HT1080 (cell line): ENCODE data around the gene PSMC4. TPM values are rescaled to one million over a fixed set of nuclear protein-coding genes. Genes with fewer than 3 reads are reported as not detected.
"Not testable (repeated sequence)": the region's sequence is repeated elsewhere in the genome, so short reads cannot be mapped to it uniquely, and the experiment has no call there.

Source experiments
- DNase-seq: peaks from one replicate; pipeline ENCODE4 v3.0.0-alpha.2; 2015; ENCODE audit warnings: low read depth
- total RNA-seq: library from RNA; depleted of rRNA; stranded (reverse); fragments of >200 nt; shearing (Covaris generic); gene quantifications from 2 replicates; pipeline ENCODE4 v1.2.3, GENCODE V29; 2014

The PSMC4 gene
- total RNA-seq, 1 experiment from 2014 or later = 370 TPM

- no peak for DNase-seq
These were observed 27.4 kb upstream of the PSMC4 start for GRCh38 chr19:39943586-39943985.

GRCh38 chr19:39946532-39946931 lies 24.4 kb upstream of the PSMC4 start:
- no peak for DNase-seq

GRCh38 chr19:39949026-39949747 lies 21.8 kb upstream of the PSMC4 start:
- no peak for DNase-seq

- DNase-seq = no peak
These were observed 19.8 kb upstream of the PSMC4 start for GRCh38 chr19:39951065-39951650.

- DNase-seq = peak; percentile 70
These were observed 19.3 kb upstream of the PSMC4 start for GRCh38 chr19:39951686-39952085.

GRCh38 chr19:39953915-39954314 lies 17.1 kb upstream of the PSMC4 start:
- no peak for DNase-seq

- not testable (repeated sequence) for DNase-seq
These were observed 13.1 kb upstream of the PSMC4 start for GRCh38 chr19:39957886-39958285.

GRCh38 chr19:39958942-39959341 lies 12.0 kb upstream of the PSMC4 start:
- DNase-seq = not testable (repeated sequence)

GRCh38 chr19:39959407-39959806 lies 11.6 kb upstream of the PSMC4 start:
- DNase-seq = not testable (repeated sequence)

- DNase-seq = no peak
These were observed 7.1 kb upstream of the PSMC4 start for GRCh38 chr19:39963898-39964297.

- no peak for DNase-seq
These were observed 4.3 kb upstream of the PSMC4 start for GRCh38 chr19:39966617-39967016.

- DNase-seq = no peak
These were observed 3.4 kb upstream of the PSMC4 start for GRCh38 chr19:39967561-39967960.

GRCh38 chr19:39968789-39969188 lies 2.2 kb upstream of the PSMC4 start:
- no peak for DNase-seq

- no peak for DNase-seq
These were observed 1.7 kb upstream of the PSMC4 start for GRCh38 chr19:39969266-39969665.

GRCh38 chr19:39969681-39970424 lies 1.1 kb upstream of the PSMC4 start:
- DNase-seq = no peak

- DNase-seq = no peak
These were observed 615 bp upstream of the PSMC4 start for GRCh38 chr19:39970425-39970674.

- DNase-seq = no peak
These were observed 543 bp downstream of the PSMC4 start for GRCh38 chr19:39971380-39972035.

- DNase-seq = no peak
These were observed 3.6 kb downstream of the PSMC4 start for GRCh38 chr19:39974377-39975155.

- no peak for DNase-seq
These were observed 11.9 kb downstream of the PSMC4 start for GRCh38 chr19:39982883-39983282.

- DNase-seq = no peak
These were observed 12.8 kb downstream of the PSMC4 start for GRCh38 chr19:39983695-39984300.

- no peak for DNase-seq
These were observed 15.7 kb downstream of the PSMC4 start for GRCh38 chr19:39986643-39987042.
